ENCODE results near the gene TRIM2.

Gene TRIM2

DNA sequence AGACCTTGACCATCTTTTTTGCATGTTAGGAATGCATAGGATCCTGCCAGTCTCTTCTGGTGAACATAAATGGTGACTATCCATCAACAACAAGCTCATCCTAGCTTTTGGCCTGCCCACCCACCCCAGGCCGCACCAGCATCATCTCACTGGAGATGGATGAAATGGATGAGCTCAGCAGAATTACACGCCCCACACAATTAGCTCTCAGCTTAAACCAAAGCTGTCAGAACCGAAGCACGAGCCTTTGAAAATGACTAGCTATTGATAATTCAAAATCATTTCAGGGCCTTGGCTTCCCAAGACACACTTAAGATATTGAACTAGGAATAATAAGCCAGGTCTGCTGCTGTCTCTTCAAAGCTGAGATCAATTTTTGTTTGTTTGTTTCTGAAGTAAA, 77.8 kb downstream of the TRIM2 start:
- no peak for ATAC-seq (replicated peaks; ENCODE audit: extremely low read depth, poor library complexity, severe bottlenecking)
- no peaks in the 10 kb centered on the region for H3K4me1 Mint-ChIP-seq
- no peaks in the 10 kb centered on the region for H3K36me3 Mint-ChIP-seq (ENCODE audit: insufficient read depth)
- no peaks in the 10 kb centered on the region for H3K9me3 Mint-ChIP-seq
- H3K4me3 Mint-ChIP-seq = no peak overlapping the region
- no peak overlapping the region for H3K27ac Mint-ChIP-seq (ENCODE audit: low read depth)
- no peaks in the 10 kb centered on the region for H3K27me3 Mint-ChIP-seq
- DNase-seq (ENCODE audit: low spot score in 2 of 2) = no peak

DNA sequence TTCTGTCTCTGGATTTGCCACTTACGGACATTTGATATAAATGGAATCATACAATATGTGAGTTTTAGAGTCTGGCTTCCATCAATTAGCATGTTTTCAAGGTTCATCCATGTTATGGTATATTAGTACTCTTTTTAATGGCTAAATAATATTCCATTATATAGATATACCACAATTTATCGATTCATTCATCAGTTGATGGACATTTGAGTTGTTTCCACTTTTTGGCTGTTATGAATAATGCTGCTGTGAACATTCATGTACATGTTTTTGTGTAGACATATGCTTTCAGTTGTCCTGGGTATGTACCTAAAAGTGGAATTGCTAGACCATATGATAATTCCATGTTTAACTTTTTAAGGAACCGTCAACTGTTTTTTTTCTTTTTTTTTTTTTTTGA, 79.0 kb downstream of the TRIM2 start:
- ATAC-seq (replicated peaks; ENCODE audit: extremely low read depth, poor library complexity, severe bottlenecking) (no peak), DNase-seq (ENCODE audit: low spot score in 2 of 2) (no peak)
- no peaks in the 10 kb centered on the region for H3K9me3 Mint-ChIP-seq
- peaks cover 3% of the 10 kb centered on the region for H3K27me3 Mint-ChIP-seq
- H3K4me3 Mint-ChIP-seq = no peak overlapping the region
- peaks cover 2% of the 10 kb centered on the region for H3K36me3 Mint-ChIP-seq (ENCODE audit: insufficient read depth)
- no peak overlapping the region for H3K27ac Mint-ChIP-seq (ENCODE audit: low read depth)
- no peaks in the 10 kb centered on the region for H3K4me1 Mint-ChIP-seq

DNA sequence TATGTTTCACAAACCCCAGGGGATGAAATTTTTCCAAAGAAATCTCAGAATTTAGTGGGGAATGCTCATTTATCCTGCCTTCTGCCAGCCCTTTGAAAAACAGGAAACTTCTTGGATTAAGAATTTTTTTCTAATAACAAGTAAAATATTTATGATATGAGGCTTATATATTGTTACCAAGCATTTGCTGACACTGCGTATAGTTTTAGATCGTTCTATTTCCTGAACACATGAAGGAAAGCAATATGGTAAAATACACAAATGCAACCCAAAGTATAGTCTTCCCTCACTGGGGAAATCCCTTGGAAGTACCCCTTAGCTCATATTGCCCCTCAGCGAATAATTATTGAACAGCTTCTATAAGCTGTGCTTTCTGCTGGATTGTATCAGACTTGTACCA, 85.9 kb downstream of the TRIM2 start:
- ATAC-seq (replicated peaks; ENCODE audit: extremely low read depth, poor library complexity, severe bottlenecking) = no peak
- peaks cover 2% of the 10 kb centered on the region for H3K36me3 Mint-ChIP-seq (ENCODE audit: insufficient read depth)
- H3K27me3 Mint-ChIP-seq = peaks cover 21% of the 10 kb centered on the region
- H3K9me3 Mint-ChIP-seq = no peaks in the 10 kb centered on the region
- no peak overlapping the region for H3K27ac Mint-ChIP-seq (ENCODE audit: low read depth)
- no peak overlapping the region for H3K4me3 Mint-ChIP-seq
- DNase-seq (ENCODE audit: low spot score in 2 of 2) = no peak
- no peaks in the 10 kb centered on the region for H3K4me1 Mint-ChIP-seq

DNA sequence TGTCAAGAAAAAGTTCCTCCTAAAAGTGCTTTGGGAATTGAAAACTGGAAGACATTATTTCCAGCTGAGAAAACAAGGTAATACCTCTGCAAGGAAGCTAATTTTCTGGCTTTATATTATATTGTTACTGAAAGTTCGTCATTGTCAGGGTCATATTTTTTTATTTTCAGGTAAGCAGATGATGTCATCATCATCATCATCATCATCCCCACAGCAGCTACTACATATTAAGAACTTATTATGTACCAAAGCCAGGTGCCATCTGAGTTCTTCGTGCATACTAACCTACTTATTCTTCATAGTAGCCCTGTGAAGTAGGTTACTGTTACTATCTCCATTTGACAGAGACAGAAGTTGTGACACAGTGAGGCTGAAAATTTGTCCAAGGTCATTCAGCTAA, 87.3 kb downstream of the TRIM2 start:
- H3K27me3 Mint-ChIP-seq = peaks cover 21% of the 10 kb centered on the region
- DNase-seq (ENCODE audit: low spot score in 2 of 2) = no peak
- H3K4me3 Mint-ChIP-seq = no peak overlapping the region

DNA sequence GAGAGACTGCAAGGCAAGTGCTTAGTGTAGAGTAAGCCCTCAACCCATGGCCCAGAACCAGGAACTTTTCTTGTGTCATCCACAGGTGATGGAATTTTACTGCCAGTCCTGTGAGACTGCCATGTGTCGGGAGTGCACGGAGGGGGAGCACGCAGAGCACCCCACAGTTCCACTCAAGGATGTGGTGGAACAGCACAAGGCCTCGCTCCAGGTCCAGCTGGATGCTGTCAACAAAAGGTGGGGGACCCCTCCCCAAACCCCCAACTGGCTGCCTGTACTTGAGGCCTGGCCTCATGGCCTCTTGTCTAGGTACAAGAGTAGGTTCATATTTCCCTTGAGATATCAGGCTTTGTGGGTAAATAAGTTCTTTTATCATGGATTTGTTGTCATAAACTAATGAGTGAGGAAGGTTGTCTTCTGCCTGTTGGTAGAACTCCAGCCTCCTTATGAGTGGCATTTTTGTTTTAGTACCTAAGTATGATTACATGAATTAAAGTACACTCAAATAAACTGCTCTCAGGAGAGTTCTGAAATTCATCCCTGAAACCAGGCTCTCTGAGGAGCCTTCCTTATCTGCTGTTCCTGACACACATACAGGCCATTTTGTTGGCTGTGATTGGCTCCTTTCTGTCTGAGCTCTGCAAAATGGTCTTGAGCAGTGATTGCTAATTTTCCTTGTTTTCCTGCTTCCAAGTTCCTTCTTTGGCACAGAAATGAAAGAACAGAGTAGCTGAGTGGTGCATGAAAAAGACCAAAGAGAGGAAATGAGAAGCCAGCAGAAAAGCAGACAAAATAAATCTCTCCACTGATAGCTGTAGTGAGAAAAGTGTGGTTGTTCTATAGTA, 88.9 kb downstream of the TRIM2 start:
- Mint-ChIP-seq H3K4me1 (no peaks in the 10 kb centered on the region), H3K36me3 (ENCODE audit: insufficient read depth) (peaks cover under 1% of the 10 kb centered on the region), H3K27ac (ENCODE audit: low read depth) (no peak overlapping the region), H3K9me3 (no peaks in the 10 kb centered on the region), H3K4me3 (no peak overlapping the region), H3K27me3 (peaks cover 29% of the 10 kb centered on the region)
- no peak for ATAC-seq (replicated peaks; ENCODE audit: extremely low read depth, poor library complexity, severe bottlenecking)
- no peak for DNase-seq (ENCODE audit: low spot score in 2 of 2)

More for the DNA sequence above, 87.3 kb downstream of the TRIM2 start:
- H3K4me1 Mint-ChIP-seq = no peaks in the 10 kb centered on the region
- H3K9me3 Mint-ChIP-seq = no peaks in the 10 kb centered on the region
- no peak overlapping the region for H3K27ac Mint-ChIP-seq (ENCODE audit: low read depth)
- H3K36me3 Mint-ChIP-seq (ENCODE audit: insufficient read depth) = peaks cover 2% of the 10 kb centered on the region
- no peak for ATAC-seq (replicated peaks; ENCODE audit: extremely low read depth, poor library complexity, severe bottlenecking)

DNA sequence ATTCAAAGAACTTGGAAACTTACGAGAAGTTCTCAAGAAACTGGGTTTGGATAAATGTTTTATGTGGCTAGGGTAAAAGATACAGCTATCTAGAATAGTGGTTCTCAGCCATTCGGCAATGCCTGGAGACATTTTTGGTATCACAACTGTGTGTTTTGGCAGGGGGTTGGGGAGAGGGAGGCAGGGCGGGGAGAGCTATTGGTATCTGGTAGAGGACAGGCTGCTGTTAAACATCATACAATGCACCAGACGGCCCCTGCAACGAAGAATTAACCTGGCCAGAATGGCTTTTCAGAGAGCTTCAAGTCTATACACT, 89.5 kb downstream of the TRIM2 start:
- H3K36me3 Mint-ChIP-seq (ENCODE audit: insufficient read depth) = no peaks in the 10 kb centered on the region
- H3K27me3 Mint-ChIP-seq = peaks cover 24% of the 10 kb centered on the region
- H3K9me3 Mint-ChIP-seq = no peaks in the 10 kb centered on the region
- no peak overlapping the region for H3K27ac Mint-ChIP-seq (ENCODE audit: low read depth)
- no peak overlapping the region for H3K4me3 Mint-ChIP-seq
- no peak for DNase-seq (ENCODE audit: low spot score in 2 of 2)
- no peaks in the 10 kb centered on the region for H3K4me1 Mint-ChIP-seq
- ATAC-seq (replicated peaks; ENCODE audit: extremely low read depth, poor library complexity, severe bottlenecking) = no peak

DNA sequence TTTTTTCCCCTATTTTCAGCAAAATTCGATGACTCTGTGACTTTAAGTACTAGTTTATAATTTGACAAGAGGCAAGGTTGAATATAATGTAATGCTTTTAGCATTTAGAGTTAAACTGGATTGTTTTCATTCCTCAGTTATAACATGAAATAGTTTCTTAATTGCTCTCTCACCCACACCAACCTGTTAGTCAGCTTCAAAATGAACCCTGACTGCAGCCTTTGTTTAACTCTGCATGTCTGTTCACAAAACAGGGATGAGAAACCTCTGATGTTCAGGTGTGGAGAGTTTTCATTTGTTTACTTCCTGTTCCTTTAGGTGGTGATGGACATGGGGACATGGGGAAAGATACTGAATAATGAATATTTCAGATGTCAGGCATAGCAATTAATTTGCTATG, 90.4 kb downstream of the TRIM2 start:
- H3K27ac Mint-ChIP-seq (ENCODE audit: low read depth) = no peak overlapping the region
- DNase-seq (ENCODE audit: low spot score in 2 of 2) (no peak), ATAC-seq (replicated peaks; ENCODE audit: extremely low read depth, poor library complexity, severe bottlenecking) (no peak)
- no peaks in the 10 kb centered on the region for H3K36me3 Mint-ChIP-seq (ENCODE audit: insufficient read depth)
- no peak overlapping the region for H3K4me3 Mint-ChIP-seq
- H3K4me1 Mint-ChIP-seq = no peaks in the 10 kb centered on the region
- H3K9me3 Mint-ChIP-seq = peaks cover 3% of the 10 kb centered on the region
- H3K27me3 Mint-ChIP-seq = peaks cover 29% of the 10 kb centered on the region

DNA sequence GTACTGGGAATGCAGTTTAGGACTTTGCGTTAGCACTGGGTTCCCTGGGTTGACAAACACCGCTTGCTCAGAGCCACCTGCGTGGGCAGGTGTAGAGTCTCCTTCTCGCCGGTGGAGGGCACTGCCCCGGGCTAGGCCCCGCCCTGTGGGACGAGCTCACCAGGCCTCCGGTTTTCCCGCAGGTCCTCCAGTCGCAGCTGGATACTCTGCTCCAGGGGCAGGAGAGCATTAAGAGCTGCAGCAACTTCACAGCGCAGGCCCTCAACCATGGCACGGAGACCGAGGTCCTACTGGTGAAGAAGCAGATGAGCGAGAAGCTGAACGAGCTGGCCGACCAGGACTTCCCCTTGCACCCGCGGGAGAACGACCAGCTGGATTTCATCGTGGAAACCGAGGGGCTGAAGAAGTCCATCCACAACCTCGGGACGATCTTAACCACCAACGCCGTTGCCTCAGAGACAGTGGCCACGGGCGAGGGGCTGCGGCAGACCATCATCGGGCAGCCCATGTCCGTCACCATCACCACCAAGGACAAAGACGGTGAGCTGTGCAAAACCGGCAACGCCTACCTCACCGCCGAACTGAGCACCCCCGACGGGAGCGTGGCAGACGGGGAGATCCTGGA, 91.0 kb downstream of the TRIM2 start:
- Mint-ChIP-seq H3K27ac (ENCODE audit: low read depth) (no peak overlapping the region), H3K9me3 (peaks cover 5% of the 10 kb centered on the region), H3K27me3 (peaks cover 35% of the 10 kb centered on the region), H3K4me3 (no peak overlapping the region), H3K4me1 (no peaks in the 10 kb centered on the region), H3K36me3 (ENCODE audit: insufficient read depth) (no peaks in the 10 kb centered on the region)
- DNase-seq (ENCODE audit: low spot score in 2 of 2) (no peak), ATAC-seq (replicated peaks; ENCODE audit: extremely low read depth, poor library complexity, severe bottlenecking) (no peak)

DNA sequence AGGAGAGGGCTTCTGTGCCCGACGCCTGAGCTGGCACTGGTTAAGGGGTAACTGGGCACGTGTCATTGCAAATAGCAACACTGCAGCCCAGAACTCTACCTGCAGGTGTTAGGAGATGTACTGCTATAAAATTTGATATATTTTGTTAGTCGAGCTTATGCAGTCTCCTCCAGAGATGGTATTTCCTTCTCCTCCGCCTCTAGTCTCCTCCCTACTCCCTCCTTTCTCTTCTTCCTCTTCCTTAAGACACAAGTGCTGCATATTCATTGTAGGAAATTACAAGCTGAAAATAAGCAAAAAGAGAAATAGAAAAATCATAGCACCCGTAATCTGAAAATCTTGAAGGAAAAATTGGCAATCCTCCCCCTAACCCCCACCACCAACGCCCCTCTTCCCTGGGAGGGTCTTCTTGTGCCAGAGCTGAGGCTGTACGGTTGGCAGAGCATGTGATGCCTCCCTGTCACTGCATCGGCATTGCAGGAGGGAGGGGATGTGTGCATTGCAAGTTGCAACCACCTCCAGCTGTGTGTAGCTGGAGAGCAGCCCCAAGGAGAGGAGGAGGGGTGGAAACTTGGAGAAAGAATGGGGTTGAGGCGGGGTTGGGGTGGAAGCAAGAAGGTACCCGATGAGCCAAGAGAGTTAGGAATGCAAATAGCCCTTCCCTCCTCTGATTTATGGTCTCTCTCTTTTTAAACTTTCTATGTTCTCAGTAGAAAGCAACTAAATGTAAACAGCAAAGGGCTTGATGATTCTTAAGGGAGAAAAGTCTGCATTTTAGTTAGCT, 92.0 kb downstream of the TRIM2 start:
- Mint-ChIP-seq H3K9me3 (peaks cover 5% of the 10 kb centered on the region), H3K27me3 (peaks cover 35% of the 10 kb centered on the region)

DNA sequence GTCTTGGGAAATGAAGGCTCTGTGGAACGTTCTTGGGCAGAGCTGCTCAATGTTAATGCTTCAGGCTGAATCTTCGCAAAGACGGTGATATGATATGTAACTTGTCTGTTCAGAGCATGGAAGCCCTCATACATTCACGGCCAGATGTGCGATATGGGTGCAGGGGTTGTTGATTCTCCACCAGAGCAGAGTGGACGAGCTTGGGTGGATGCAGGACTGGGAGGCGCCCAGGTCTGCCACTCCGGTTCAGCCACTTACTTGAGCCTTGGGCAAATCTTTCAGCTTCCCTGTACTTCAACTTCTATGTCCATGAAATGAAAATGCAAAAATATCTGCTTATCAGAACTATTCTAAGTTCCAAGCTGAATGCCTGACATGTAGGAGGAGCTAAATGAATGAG, 92.9 kb downstream of the TRIM2 start:
- Mint-ChIP-seq H3K4me3 (no peak overlapping the region), H3K9me3 (peaks cover 5% of the 10 kb centered on the region), H3K4me1 (no peaks in the 10 kb centered on the region), H3K27ac (ENCODE audit: low read depth) (no peak overlapping the region), H3K27me3 (peaks cover 44% of the 10 kb centered on the region), H3K36me3 (ENCODE audit: insufficient read depth) (no peaks in the 10 kb centered on the region)
- DNase-seq (ENCODE audit: low spot score in 2 of 2) (no peak), ATAC-seq (replicated peaks; ENCODE audit: extremely low read depth, poor library complexity, severe bottlenecking) (no peak)

More for the DNA sequence above, 92.0 kb downstream of the TRIM2 start:
- DNase-seq (ENCODE audit: low spot score in 2 of 2) = no peak
- Mint-ChIP-seq H3K36me3 (ENCODE audit: insufficient read depth) (no peaks in the 10 kb centered on the region), H3K27ac (ENCODE audit: low read depth) (no peak overlapping the region), H3K4me1 (no peaks in the 10 kb centered on the region), H3K4me3 (no peak overlapping the region)
- no peak for ATAC-seq (replicated peaks; ENCODE audit: extremely low read depth, poor library complexity, severe bottlenecking)

DNA sequence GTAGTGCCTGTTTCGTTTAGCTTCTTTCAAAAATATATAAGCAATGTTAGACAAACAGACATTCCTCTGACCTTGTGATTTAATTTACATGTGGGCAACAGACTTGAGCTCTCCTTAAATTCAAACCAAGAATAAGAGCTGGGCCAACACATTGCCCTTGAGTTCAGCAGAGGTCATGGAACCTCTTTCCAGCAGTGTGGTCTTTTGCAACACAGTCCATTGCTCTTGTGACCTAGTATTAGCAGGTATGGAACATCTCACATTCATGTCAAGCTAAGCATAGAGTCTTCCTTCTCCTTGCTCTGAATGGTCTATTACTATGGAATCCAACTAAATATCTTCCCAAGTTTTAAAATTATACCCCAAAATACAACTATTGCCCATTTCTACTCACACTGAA, 106.5 kb downstream of the TRIM2 start:
- Mint-ChIP-seq H3K27me3 (peaks cover 19% of the 10 kb centered on the region), H3K27ac (ENCODE audit: low read depth) (no peak overlapping the region), H3K4me1 (no peaks in the 10 kb centered on the region), H3K36me3 (ENCODE audit: insufficient read depth) (no peaks in the 10 kb centered on the region), H3K4me3 (no peak overlapping the region), H3K9me3 (no peaks in the 10 kb centered on the region)
- ATAC-seq (replicated peaks; ENCODE audit: extremely low read depth, poor library complexity, severe bottlenecking) (no peak), DNase-seq (ENCODE audit: low spot score in 2 of 2) (no peak)

DNA sequence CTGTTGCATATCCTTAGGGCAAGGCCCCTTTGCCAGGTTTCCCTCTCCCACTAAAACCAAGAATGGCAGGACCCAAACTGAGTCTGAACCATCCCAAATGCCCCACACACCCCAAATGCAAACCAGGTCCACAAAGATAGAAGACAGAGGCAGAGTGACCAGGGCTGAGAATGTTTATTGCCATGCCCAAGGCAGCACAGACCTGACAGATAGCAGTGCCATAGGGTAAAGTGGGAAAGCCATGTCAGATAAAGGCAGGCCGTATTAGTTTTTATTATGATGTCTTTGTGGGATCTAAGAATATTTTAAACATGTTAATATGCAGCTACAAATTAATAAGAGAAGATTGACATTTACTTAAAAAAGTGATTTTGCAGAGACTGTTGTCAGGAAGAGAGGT, 110.7 kb downstream of the TRIM2 start:
- Mint-ChIP-seq H3K4me1 (no peaks in the 10 kb centered on the region), H3K36me3 (ENCODE audit: insufficient read depth) (no peaks in the 10 kb centered on the region), H3K27ac (ENCODE audit: low read depth) (no peak overlapping the region), H3K27me3 (peaks cover 13% of the 10 kb centered on the region), H3K4me3 (no peak overlapping the region), H3K9me3 (no peaks in the 10 kb centered on the region)
- no peak for DNase-seq (ENCODE audit: low spot score in 2 of 2)
- no peak for ATAC-seq (replicated peaks; ENCODE audit: extremely low read depth, poor library complexity, severe bottlenecking)

Measured in central memory CD8-positive, alpha-beta T cell (primary cell).